HG02885 (cell line): ENCODE data around the gene TCP11L2.
A peak's percentile ranks its signal among the peaks of the same experiment; 100 is the strongest.
"Not testable (repeated sequence)": the region's sequence is repeated elsewhere in the genome, so short reads cannot be mapped to it uniquely, and the experiment has no call there.

Source experiments
- ATAC-seq: cut with Tn5 transposase; IDR thresholded peaks from one replicate; pipeline ENCODE4 v1.9.1; 2021; ENCODE audit warnings: mild to moderate bottlenecking; ENCODE audit not compliant: unreplicated experiment, poor library complexity

Gene TCP11L2

GRCh38 chr12:106282457-106283097 is 20.0 kb upstream of the TCP11L2 start:
- ATAC-seq = peak; percentile 49

GRCh38 chr12:106284358-106285105 is 18.0 kb upstream of the TCP11L2 start:
- ATAC-seq = no peak

DNA sequence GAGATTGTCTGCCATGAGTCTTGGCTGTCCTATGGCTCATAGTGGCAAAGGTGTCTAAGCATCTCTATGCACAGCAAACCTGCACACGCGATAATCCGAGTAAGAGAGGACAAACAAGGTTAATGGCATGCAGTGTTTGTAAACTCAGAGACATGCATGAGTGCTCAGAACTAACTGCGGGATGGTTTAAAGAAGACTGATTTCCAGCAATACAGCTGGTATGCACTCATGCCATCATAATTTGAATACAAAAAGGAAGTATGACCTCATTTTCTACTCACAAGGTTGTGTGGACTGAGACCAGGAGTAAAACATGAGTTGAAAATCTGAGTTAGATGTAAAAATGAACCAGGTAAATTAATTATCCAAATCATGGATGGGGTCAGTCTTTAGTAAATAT is 16.6 kb upstream of the TCP11L2 start:
- ATAC-seq = no peak

DNA sequence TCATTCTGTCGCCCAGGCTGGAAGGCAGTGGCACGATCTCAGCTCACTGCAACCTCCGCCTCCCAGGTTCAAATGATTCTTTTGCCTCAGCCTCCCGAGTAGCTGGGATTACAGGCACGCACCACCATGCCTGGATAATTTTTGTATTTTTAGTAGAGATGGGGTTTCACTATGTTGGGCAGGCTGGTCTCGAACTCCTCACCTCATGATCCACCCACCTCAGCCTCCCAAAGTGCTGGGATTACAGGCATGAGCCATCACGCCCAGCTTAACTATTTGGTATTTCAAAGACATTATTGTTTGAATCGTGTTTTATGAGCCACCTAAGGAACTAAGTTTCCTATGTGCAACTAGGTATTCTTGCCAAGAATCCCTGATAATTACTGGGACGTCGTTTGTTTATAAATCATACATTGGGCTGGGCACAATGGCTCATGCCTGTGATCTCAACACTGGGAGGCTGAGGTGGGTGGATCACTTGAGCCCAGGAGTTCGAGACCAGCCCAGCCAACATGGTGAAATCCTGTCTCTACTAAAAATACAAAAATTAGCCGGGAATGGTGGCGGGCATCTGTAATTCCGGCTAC is 15.9 kb upstream of the TCP11L2 start:
- not testable (repeated sequence) for ATAC-seq

- no peak for ATAC-seq
Observed at GRCh38 chr12:106287364-106287763, 15.2 kb upstream of the TCP11L2 start.

GRCh38 chr12:106288101-106288493 is 14.4 kb upstream of the TCP11L2 start:
- no peak for ATAC-seq

- no peak for ATAC-seq
Observed at GRCh38 chr12:106288494-106289195, 13.9 kb upstream of the TCP11L2 start.

DNA sequence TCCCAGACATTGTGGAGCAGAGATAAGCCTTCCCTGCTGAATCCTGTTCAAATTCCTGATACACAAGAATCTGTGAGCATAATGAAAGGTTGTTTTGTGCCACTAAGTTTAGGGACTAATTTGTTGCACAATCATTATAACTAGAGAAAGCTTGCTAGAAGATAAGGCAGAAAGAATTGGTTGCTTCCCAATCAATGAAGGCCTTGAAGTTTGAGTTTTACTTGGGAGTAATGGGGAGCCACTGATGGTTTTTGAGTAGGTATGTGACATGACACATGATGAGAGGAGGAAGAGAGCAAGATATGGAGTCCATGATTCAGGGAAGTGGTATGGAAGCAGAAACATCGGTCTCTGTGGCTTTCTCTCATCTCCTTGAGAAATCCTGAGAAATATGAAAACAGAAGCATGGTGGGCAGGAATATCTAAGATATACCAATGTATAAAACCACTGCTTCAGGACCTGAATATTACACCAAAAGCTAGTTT is 13.3 kb upstream of the TCP11L2 start:
- ATAC-seq = no peak

GRCh38 chr12:106290666-106291065 is 11.9 kb upstream of the TCP11L2 start:
- ATAC-seq = no peak

GRCh38 chr12:106291342-106291741 is 11.2 kb upstream of the TCP11L2 start:
- ATAC-seq = no peak

DNA sequence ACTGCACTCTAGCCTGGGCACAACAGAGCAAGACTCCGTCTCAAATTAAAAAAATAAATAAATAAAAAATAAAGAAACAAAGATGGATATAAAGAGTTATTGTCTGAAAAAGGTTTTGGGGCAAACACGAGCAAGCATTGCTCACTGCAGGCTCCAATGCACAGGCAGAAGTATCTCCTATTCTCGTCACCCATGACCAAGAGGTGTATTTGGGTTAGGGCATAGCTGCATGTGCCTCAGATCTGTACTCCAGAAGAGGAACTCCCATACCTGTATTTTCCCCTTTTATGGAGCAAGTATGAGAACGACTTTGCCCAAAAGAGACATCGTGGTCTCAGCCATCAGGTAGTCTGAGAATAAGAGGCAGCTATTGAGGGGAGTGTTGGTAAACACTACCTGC is 10.2 kb upstream of the TCP11L2 start:
- no peak for ATAC-seq

- no peak for ATAC-seq
Observed at GRCh38 chr12:106296179-106296877, 6.2 kb upstream of the TCP11L2 start.

DNA sequence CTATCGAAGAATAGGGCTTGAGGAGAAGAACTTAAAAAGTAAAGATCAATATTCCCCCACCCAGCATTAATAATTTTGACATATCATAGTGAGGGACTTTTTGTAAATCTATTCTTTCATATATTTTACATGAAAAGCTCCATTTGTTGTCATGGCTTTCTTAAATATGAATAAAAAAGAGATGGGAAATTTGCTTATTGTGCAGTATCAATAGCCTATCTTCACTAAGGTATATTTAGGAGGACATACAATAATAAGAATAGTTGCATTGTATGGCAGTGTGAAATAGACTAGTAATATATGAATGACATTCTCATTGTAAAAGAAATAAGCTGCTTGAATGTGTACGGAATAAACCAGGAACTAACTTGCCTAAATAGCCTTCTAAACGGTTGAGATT is 5.5 kb upstream of the TCP11L2 start:
- ATAC-seq = no peak

DNA sequence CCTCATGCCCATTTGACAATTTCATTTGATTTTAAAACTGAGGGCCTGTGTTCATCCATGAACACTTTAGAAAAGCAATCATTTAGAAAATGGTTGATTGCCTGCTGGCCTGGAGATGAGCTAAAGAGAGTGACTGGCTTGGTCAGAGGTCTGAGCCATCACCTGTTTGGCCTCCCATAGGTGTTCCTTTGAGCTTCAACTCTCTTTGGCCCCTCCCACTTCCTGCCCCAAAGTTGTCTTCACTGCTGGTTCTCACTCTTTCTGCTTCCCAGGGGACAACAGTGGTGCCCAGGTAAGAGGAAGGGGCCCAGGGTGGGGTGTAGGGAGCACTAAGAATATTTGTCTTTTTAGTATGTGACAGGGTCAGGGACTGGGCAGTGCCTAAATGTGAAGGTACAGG is 4.9 kb upstream of the TCP11L2 start:
- ATAC-seq = no peak

DNA sequence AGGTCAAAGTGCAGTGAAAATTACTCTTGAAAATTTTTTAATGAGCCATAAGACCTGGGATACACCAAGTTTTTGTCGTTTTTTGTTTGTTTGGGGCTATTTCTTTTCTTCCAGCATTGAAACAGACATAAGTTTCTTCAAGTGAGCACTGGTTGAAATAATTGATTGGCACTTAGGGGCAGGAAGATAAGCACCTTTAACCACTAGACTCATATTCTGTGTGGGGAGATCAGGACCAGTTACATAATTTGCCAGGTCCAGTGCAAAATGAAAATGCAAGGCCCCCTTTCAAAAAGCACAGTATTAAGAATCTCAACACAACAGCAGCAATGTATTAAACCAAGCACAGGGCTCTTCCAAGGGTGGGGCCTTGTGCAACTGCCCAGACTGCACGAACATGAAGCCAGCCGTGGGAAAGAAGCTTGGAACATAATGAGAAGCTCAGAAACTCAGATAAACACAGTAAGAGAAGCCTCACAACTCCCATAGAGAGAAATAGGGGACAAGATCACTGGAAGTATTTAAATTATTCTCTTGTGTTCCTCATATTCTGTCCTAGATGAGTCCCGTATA is 3.2 kb upstream of the TCP11L2 start:
- ATAC-seq = no peak

DNA sequence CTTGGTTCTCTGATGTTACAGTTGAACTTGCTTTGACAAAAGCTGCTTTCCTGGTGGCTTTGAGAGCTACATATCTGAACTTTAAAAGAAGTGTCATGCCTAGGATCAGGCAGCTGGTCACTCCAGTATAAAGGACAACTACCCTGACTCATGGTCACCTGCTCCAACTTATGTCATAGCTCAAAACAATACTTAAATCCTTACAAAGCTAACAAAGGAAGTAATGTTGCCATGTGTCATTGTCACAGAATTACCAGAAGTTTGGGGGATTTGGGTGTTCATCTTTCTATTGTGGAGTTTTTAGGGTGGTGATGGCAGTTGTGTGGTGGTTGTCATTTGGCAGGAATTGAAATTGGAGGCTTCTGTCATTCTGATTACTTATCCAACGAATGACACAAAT is 1.8 kb upstream of the TCP11L2 start:
- ATAC-seq = no peak

DNA sequence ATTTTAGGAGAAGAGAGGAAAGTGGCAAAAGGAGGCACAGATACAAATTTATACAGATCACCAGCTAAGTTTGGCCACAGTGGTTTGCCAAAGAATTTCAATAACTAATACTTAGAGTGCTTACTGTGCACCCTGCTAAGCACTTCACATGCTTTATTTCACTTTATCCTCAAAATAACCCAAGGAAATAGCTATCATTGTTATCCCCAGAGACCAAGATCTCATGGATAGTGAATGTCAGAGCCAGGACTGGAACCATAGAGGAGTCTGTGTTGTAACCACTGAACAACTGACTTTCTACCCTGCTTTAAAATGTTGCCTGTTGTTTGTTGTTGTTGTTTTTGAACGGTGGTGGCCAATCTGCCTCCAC is 1.3 kb upstream of the TCP11L2 start:
- ATAC-seq = no peak

GRCh38 chr12:106301611-106302321 is 767 bp upstream of the TCP11L2 start:
- ATAC-seq = peak; percentile 62

GRCh38 chr12:106303202-106303820 is 778 bp downstream of the TCP11L2 start:
- ATAC-seq = no peak
